Astrocyte of the cerebellum (primary cell): Measurements from ENCODE around the gene TEPSIN.

ENCODE experiments used
- DNase-seq: peaks from one replicate; pipeline ENCODE4 v3.0.0-alpha.2; 2011; ENCODE audit warnings: low read depth
- H3K4me3 ChIP-seq: 2 replicates; pipeline ENCODE4 v1.5.1; 2011; ENCODE audit warnings: mild to moderate bottlenecking, low read depth, low read length, moderate library complexity
- in situ Hi-C: cut with HindIII; loops from 2 replicates; pipeline ENCODE4 v1.10.0; 2017; ENCODE audit warnings: low sequenced_read_pairs
- TF ChIP-seq, protein P1 (sequence below): IDR thresholded peaks from 2 replicates; pipeline ENCODE4 v1.5.1; 2012; ENCODE audit warnings: low read length, low read depth, moderate library complexity, mild to moderate bottlenecking; ENCODE audit errors: missing control alignments

TEPSIN gene

DNA sequence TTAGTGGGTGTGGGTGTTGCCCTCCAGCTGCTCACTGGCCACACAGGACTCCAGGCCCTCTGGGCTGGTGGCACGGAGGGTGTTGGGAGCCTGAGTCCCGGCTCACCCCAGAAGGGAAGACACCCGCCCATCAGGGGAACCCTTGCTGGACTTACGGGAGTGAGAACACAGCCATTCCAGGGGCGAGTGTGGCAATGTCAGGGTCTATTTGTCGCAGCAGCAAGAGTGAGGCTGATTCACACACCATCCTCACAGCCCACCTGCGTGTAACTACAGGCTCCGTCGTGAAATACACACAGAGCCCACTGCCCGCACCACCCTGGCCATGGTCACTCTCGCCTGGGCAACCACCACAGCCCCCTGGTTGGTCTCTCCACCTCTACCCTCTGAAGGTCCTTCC lies 55.0 kb downstream of the TEPSIN start:
- H3K4me3 ChIP-seq: no peak overlapping the region
- TF ChIP-seq, protein P1, sequence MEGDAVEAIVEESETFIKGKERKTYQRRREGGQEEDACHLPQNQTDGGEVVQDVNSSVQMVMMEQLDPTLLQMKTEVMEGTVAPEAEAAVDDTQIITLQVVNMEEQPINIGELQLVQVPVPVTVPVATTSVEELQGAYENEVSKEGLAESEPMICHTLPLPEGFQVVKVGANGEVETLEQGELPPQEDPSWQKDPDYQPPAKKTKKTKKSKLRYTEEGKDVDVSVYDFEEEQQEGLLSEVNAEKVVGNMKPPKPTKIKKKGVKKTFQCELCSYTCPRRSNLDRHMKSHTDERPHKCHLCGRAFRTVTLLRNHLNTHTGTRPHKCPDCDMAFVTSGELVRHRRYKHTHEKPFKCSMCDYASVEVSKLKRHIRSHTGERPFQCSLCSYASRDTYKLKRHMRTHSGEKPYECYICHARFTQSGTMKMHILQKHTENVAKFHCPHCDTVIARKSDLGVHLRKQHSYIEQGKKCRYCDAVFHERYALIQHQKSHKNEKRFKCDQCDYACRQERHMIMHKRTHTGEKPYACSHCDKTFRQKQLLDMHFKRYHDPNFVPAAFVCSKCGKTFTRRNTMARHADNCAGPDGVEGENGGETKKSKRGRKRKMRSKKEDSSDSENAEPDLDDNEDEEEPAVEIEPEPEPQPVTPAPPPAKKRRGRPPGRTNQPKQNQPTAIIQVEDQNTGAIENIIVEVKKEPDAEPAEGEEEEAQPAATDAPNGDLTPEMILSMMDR: no peak
- no peak for DNase-seq
- in situ Hi-C loops: no loop called here

DNA sequence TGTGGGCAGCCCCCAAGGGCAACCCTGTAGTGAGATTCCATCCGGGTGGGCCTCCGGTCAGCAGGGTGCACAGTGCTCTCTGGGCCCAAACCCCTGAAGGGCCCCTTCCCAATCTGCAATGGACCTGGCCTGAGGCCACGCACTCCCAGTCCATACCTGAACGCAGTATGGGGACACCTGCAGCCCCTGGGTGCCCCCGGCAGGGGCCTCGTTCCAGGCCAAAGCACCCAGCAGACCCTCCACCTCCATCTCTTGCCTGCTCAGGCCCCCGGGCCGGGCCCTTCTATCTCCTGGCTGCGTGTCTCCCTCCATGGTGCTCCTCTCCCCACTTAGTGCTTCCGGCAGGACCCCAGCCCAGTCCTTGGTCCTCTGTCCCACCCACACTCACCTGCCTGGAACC lies 55.5 kb downstream of the TEPSIN start:
- TF ChIP-seq, protein P1: no peak
- in situ Hi-C loops: no loop called here
- no peak for DNase-seq
- no peak overlapping the region for H3K4me3 ChIP-seq

DNA sequence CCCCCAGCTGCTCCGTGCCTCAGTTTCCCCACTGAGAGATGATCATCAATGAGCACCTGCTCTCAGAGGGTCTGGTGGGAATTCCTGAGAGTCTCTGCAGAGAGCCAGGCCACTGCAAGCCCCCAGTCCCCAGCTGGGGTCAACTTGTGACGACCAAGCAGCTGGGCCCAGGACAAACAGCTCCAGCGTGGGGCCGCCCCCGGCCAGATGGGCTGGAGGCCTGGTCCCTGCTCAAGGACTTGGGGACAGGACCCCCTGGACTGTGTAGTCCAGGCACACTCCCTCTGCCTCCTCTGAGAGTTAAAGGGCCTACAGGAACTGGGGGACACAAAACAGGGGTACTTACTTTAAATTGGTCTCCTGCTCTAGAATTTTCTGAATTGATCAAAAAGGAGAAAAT lies 56.3 kb downstream of the TEPSIN start:
- no peak for DNase-seq
- no peak overlapping the region for H3K4me3 ChIP-seq
- TF ChIP-seq, protein P1: no peak
- in situ Hi-C loops: no loop called here

DNA sequence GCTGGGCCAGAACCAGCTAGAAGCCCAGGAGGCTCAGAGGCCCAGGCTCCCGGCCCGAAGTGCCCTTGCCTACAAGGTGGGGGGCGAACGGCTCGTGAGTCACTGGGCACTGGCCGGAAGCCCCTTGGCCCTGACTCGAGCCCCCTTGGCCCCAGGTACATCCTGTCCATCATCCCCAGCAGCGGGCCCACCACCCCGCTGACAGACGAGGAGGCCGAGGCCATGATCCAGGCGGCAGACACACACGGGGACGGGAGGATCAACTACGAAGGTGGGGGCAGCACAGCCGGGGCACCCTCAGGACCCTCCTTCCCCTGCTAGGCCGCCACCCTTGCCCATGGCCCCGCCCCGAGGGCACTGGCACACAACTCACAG lies 57.1 kb downstream of the TEPSIN start:
- TF ChIP-seq, protein P1: no peak
- H3K4me3 ChIP-seq: no peak overlapping the region
- in situ Hi-C loops: no loop called here
- DNase-seq: no peak

- DNase-seq: no peak
- in situ Hi-C loops: no loop called here
- TF ChIP-seq, protein P1: no peak
Measured at GRCh38 chr17:81180836-81181810, 57.7 kb downstream of the TEPSIN start.

DNA sequence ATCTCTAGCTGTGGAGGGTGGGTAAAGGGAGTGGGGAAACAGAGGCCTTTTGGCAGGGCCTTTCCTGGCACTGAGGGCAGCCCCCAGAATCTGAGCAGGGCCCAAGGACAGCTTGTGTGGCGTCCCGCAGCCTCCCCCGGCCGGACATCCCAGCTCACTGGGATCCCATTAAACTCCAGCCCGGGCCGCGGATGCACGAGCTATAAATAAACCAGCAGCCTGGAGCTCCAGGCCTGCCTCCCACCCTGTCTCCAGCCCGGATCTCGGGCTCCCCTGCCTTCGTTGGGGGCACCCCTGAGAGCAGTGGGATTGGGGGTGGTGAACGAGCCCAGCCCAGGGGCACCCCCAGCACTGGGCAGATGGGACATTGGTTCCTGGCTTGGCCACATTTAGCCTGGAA lies 59.0 kb downstream of the TEPSIN start:
- TF ChIP-seq, protein P1: no peak
- no peak for DNase-seq
- in situ Hi-C loops: no loop called here
- H3K4me3 ChIP-seq: no peak overlapping the region

More at GRCh38 chr17:81180836-81181810, 57.7 kb downstream of the TEPSIN start:
- no peak overlapping the region for H3K4me3 ChIP-seq
